ENCODE results near the gene ATAT1.

ATAT1 gene

GRCh38 chr6:30613251-30614043 lies 13.2 kb upstream of the ATAT1 start:
- DNase-seq: no peak

DNA sequence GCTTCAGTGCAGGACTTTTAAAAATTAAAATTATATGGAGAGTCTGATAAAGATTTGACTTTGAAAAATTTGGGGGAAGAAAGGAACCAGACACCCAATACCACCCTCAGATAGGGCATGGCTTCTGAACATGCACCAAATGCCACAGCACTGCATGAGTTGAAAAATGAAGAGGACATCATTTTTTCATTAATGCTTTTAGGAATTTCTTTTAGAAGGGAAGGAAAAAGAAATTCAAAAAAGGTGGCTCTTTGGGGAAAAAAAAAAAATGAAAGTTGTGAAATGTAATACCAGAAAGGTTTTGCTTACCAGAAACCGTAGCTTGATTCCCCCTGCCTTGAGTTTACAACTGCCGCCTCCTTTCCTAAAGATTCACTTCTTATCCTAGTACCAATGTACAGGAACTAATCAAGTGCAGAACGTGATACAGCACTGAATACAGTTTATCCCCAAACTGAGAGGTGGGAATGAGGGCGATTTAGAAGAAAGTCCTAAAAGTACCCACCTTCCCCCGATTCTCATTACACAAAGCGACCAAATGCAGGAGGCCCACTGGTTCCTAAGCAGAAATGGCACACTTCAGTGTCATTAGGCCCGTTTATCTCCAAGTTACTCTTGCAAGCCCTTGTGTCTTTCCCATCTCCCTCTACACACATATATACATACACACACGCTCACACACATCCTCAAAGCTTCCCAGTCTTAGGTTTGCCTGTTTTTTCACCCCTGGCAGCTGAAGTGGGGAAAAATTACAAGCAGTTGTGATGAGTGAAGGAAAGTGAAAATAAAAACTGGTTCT lies 12.4 kb upstream of the ATAT1 start:
- no peak for DNase-seq

GRCh38 chr6:30614843-30615218 lies 11.8 kb upstream of the ATAT1 start:
- DNase-seq: peak; percentile 95

- DNase-seq: peak; percentile 87
Observed at GRCh38 chr6:30615219-30615957, 11.3 kb upstream of the ATAT1 start.

DNA sequence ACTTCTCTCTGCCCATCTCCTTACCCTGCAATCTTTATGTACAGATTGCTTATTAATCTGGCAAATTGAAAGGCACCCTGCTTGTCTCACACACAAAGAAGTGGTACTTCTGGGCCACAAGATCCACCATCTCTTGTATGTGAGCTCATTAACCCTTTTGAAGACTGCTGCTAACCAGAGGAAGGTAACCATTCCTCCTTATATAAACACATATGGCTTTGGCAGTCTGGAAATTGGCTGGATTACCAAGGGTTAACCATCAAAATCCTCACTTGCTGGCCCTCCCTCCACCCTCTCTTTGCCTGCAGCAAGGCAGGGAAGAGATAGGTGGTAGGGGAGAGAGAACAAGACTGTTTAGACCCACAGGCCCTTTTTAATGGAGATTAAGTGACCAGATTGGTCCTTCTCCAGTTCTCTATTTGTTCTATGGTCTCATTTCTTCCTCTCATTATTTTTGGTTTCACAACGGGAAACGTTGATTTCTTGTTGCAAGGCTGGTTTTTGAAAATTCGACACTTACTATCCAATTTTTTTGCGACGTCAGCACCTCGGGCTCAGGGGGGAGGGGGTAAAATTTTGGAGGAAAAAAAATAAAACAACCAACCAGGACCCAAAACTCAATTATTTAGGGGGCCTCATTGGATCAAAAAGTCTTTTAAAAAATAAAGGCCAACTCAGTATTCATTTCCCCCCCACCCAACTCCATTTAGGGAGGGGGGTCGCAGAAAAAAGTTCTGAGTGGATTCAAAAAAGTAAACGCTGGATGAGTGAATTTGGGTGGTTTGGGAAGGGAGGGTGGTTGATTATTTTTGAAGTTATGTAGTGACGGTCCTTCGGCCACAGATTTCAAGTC lies 10.5 kb upstream of the ATAT1 start:
- peak; percentile 61 for DNase-seq

- DNase-seq: peak; percentile 100
Observed at GRCh38 chr6:30616811-30617564, 9.7 kb upstream of the ATAT1 start, which contains the start of gene PPP1R10. Gene PPP1R10 (minus strand): TSS chr6:30617243. CDS start chr6:30609944, 7,299 bp downstream.

- DNase-seq: peak; percentile 99
Observed at GRCh38 chr6:30617565-30618269, 9.0 kb upstream of the ATAT1 start, which contains the start of gene MRPS18B. Gene MRPS18B (plus strand): TSS chr6:30617840. CDS start chr6:30617866, 26 bp downstream.

DNA sequence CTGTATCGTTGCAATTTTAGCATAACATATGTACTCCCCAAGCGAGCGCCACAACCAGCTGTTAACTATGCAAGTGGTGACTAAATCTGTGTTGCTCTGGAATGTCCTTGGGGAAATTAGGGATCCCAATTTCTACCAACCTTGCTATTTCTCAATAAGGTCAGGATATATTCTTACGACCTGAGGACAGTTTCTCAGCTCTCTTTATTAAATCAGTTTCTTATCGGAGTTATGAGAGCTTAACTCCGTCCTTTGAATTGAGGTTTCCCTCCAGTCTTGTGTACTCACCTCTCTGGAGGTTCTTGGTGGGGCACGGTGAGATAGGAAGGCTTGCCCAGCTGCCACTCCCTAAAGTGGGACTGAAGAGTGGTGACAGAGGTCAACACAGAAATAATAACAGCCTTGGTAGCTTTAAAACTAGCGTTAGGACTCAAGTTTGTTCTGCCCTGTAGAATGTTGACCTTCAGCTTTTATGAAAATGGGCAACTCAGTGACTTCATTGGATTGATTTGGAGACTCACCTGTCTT lies 8.3 kb upstream of the ATAT1 start:
- no peak for DNase-seq

DNA sequence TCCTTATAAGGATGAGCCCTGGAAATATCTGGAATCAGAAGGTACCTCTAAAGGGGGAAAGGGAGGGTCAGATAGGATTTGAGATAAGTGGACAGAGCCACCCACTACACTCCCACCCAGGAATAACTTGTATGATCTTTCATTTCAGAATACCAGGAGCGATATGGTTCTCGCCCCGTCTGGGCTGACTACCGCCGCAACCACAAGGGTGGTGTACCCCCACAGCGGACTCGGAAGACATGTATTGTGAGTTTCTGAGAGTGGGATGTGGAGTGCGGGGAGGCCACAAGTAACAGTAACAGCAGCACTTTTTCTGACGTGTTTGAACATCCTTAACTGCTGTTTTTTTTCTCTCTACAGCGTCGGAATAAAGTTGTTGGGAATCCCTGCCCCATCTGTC lies 7.1 kb upstream of the ATAT1 start:
- no peak for DNase-seq

DNA sequence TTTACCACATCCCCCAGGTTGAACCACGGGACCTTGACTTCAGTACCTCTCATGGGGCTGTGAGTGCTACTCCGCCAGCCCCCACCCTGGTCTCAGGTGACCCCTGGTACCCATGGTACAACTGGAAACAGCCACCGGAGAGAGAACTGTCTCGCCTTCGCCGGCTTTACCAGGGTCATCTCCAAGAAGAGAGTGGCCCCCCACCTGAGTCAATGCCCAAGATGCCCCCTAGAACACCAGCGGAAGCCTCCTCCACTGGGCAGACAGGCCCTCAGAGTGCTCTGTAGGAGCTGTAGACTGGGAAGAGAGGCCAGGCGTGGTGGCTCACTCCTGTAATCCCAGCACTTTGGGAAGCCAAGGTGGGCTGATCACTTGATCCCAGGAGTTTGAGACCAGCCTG lies 1.2 kb upstream of the ATAT1 start:
- no peak for DNase-seq

- DNase-seq: no peak
Observed at GRCh38 chr6:30635834-30636233, 9.2 kb downstream of the ATAT1 start.

GRCh38 chr6:30640481-30640880 lies 13.8 kb downstream of the ATAT1 start:
- no peak for DNase-seq

- no peak for DNase-seq
Observed at GRCh38 chr6:30641048-30641447, 14.4 kb downstream of the ATAT1 start.

DNA sequence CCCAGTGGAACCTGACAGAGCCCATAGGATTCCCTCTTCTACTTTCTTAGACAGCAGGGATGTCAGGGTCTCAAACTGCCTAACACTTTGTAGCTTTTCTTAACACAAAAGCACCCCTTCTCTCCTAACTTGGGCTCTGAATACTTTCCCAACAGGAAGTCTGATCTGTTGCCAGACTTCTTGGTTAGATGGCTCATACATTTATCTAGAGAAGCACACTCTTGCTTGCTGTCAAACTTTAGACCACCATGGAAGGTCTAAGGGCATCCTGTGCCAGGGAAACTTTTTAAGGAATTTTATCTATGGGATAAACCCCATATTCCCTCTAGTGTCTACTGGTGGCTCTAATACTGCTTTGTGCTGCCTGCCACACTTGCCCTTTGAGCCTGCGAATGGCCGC lies 17.0 kb downstream of the ATAT1 start:
- DNase-seq: no peak

DNA sequence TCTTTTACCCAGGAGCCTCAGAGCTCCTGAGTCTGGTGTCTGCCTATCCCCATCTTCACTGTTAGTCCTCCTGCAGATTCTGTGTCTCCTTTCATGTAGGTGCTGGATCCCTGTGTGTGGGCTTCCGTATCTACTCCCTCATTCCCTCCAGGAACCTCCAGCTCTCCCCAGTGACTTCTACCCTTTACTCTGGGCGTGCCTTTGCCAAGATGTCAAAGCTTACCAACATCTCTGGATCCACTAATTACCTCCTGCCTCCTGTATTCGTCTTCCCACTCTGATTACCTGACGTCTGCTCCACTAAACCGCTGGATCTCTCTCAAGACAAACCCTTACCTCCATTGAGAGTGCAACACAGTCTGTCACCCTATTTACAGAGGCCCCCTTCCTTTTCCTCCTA lies 18.1 kb downstream of the ATAT1 start:
- DNase-seq: no peak

DNA sequence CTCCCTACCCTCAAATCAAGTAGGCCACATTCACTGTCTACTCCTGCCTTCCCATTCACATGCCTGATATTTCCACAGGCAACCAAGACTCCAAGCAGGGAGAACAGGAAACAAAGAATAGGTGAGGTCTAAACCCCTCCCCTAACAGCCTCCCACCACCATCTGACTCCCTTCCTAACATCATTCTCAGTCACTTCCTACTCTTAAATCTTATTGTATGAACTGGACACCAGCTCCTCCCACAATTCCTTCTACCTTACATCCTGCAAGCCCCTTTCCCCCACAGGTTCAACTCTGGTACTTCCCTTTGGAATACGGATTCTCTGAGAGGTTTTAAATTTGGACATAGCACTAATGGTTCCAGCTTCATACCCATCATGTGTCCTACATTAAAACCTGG lies 19.3 kb downstream of the ATAT1 start:
- no peak for DNase-seq

DNA sequence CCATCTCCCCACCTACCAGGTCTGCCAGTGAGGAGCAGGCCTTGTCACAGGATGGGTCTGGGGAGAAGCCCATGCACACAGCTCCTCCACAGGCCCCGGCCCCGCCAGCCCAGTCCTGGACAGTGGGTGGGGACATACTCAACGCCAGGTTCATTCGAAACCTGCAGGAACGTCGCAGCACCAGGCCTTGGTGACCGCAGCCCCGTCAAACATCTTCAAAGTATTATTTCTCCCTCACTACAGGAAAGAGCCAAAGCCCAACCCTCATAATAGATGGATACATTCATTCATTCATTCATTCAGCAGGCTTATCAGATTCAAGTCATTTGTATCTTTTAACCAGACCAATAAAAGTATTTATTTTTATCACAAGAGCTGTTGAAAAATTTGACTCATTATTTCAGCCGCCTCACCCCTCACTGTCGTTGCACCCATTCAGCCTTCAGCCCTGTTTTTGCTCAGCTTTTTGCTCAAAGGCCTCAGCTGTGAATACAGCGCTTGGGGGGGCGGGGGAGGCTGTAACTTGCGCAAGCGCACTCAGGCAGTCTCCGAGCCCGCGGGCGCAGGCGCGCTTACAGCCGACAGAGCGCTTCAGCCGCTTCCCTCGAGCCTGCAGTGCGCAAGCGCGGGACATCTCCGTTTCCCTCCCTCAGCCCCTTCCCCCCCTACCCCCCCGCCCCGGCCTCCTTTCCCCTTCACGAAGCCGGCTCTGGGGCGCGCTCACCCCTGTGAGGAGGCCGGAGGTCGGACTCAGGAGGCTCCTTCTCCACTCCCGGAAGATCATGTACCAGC lies 20.0 kb downstream of the ATAT1 start, which contains the start of gene C6orf136:
C6orf136 (plus strand) TSS at position 684 of the 792 bp plus-strand sequence; CDS start at position 783, 99 bp downstream.
- peak; percentile 96 for DNase-seq

- DNase-seq: peak; percentile 71
Observed at GRCh38 chr6:30647242-30648116, 20.8 kb downstream of the ATAT1 start.

DNA sequence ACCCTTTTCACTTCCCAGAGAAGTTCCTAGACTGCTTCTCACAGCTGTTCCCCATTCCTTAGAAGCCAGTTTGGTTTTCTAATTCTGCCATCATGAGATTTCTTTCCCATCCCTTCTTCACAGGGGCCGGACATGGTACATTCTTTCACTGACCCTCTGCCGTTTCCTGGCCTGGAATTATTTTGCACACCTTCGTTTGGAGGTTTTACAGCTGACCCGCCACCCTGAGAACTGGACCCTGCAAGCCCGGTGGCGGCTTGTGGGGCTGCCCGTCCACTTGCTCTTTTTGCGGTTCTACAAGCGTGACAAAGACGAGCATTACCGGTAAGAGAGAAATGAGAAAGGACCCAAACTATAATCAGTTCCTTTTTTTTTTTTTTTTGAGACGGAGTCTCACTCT lies 24.5 kb downstream of the ATAT1 start:
- DNase-seq: no peak

All from right hindlimb (tissue), 1 donor.